H1 (cell line): ENCODE data around the gene LOXL4. TPM values are rescaled to one million over a fixed set of nuclear protein-coding genes. Genes with fewer than 3 reads are reported as not detected.

Experiments
- CTCF ChIA-PET: fragments of 300-600 bp; sonication (Branson Sonifier 250); formaldehyde crosslinking; loops from one replicate; lab custom pipeline; 2021; ENCODE audit not compliant: partially characterized antibody; lab: Charles Lee
- POLR2A ChIA-PET: fragments of 300-600 bp; sonication (Branson Sonifier 250); formaldehyde crosslinking; loops from one replicate; lab custom pipeline; 2021; ENCODE audit warnings: inconsistent platforms; ENCODE audit not compliant: partially characterized antibody; lab: Charles Lee
- DNase-seq, 2 experiments: peaks; one replicate each; pipeline versions ENCODE4 v3.0.0 to v3.0.0-alpha.2; 2010 to 2022; ENCODE audit warnings: low spot score in 2 of 2, low read depth in 1 of 2, mixed read lengths in 1 of 2
- FAIRE-seq: peaks from 2 replicates; lab custom pipeline; 2011; peaks lifted over from hg19 to GRCh38; lab: Jason Lieb, UNC
- H2AFZ ChIP-seq: 2 replicates; pipeline ENCODE4 v1.8.1; 2012; ENCODE audit warnings: low read length, inconsistent platforms
- H2AK5ac ChIP-seq: 2 replicates; pipeline ENCODE4 v1.6.1; 2013; ENCODE audit warnings: low read depth, low read length
- H2BK120ac ChIP-seq: replicated peaks from 2 replicates; pipeline ENCODE3; 2013; ENCODE audit warnings: low read depth, low read length, inconsistent platforms
- H2BK12ac ChIP-seq: 2 replicates; pipeline ENCODE4 v1.6.1; 2013; ENCODE audit warnings: low read depth, low read length
- H2BK15ac ChIP-seq: 2 replicates; pipeline ENCODE4 v1.6.1; 2013; ENCODE audit warnings: low read length
- H2BK20ac ChIP-seq: 2 replicates; pipeline ENCODE4 v1.6.1; 2013; ENCODE audit warnings: low read length
- H2BK5ac ChIP-seq: 2 replicates; pipeline ENCODE4 v1.6.1; 2013; ENCODE audit warnings: low read depth, low read length
- H3K14ac ChIP-seq: 2 replicates; pipeline ENCODE4 v1.6.1; 2013; ENCODE audit warnings: inconsistent platforms; ENCODE audit not compliant: insufficient read length
- H3K18ac ChIP-seq: 2 replicates; pipeline ENCODE4 v1.6.1; 2013; ENCODE audit warnings: low read length; ENCODE audit errors: extremely low read depth
- H3K23ac ChIP-seq: 2 replicates; pipeline ENCODE4 v1.6.1; 2013; ENCODE audit warnings: inconsistent platforms; ENCODE audit not compliant: insufficient read length
- H3K23me2 ChIP-seq: 2 replicates; pipeline ENCODE4 v1.6.1; 2013; ENCODE audit warnings: low read depth, low read length
- H3K27ac ChIP-seq: 2 replicates; pipeline ENCODE4 v1.6.1; 2011; ENCODE audit warnings: low read depth, low read length, inconsistent platforms
- H3K27me3 ChIP-seq, 4 experiments: replicated peaks in 1 of 4; 1 replicate in 1 of 4; 2 replicates in 3 of 4; pipeline versions ENCODE4 v1.6.1 to v1.8.1; 2011 to 2013; ENCODE audit warnings: low read length in 3 of 4, mild to moderate bottlenecking in 3 of 4, inconsistent platforms in 2 of 4, mixed read lengths in 2 of 4, moderate library complexity in 1 of 4; ENCODE audit not compliant: control insufficient read depth in 3 of 4, insufficient read depth in 3 of 4; ENCODE audit errors: extremely low read depth in 1 of 4
- H3K36me3 ChIP-seq, 4 experiments: 2 replicates each; pipeline versions ENCODE4 v1.6.1 to v1.8.1; 2011 to 2013; ENCODE audit warnings: mild to moderate bottlenecking in 4 of 4, low read length in 3 of 4, moderate library complexity in 2 of 4, control low read depth in 1 of 4, inconsistent platforms in 1 of 4; ENCODE audit not compliant: insufficient read depth in 4 of 4, control insufficient read depth in 2 of 4
- H3K4ac ChIP-seq: replicated peaks from 2 replicates; pipeline ENCODE3; 2013; ENCODE audit warnings: low read length, low read depth, mixed read lengths, inconsistent platforms; ENCODE audit not compliant: insufficient read length
- H3K4me1 ChIP-seq, 4 experiments: replicated peaks in 1 of 4; 1 replicate in 1 of 4; 2 replicates in 3 of 4; pipeline versions ENCODE4 v1.6.1 to v1.8.1; 2011 to 2013; ENCODE audit warnings: low read length in 3 of 4, inconsistent platforms in 2 of 4, mixed read lengths in 1 of 4; ENCODE audit not compliant: insufficient read depth in 4 of 4, control insufficient read depth in 3 of 4
- H3K4me2 ChIP-seq, 2 experiments: 2 replicates each; pipeline versions ENCODE4 v1.6.1 to v1.8.1; 2011 to 2013; ENCODE audit warnings: low read depth in 2 of 2, low read length in 2 of 2, control low read depth in 1 of 2, inconsistent platforms in 1 of 2, mild to moderate bottlenecking in 1 of 2; ENCODE audit not compliant: insufficient read depth in 1 of 2
- H3K4me3 ChIP-seq, 4 experiments: fragments of 200-600, 300-600 bp in 1 of 4; sonication (generic), shearing (Covaris generic), sonication (Bioruptor Twin) in 1 of 4; 2 replicates each; pipeline versions ENCODE4 v1.5.1 to v1.8.1; 2011 to 2016; ENCODE audit warnings: low read length in 4 of 4, low read depth in 3 of 4, control low read depth in 2 of 4, inconsistent platforms in 2 of 4, mild to moderate bottlenecking in 2 of 4, mixed read lengths in 1 of 4, moderate library complexity in 1 of 4; ENCODE audit not compliant: insufficient read depth in 2 of 4; ENCODE audit errors: extremely low read depth in 1 of 4
- H3K56ac ChIP-seq: replicated peaks from 2 replicates; pipeline ENCODE3; 2013; ENCODE audit warnings: low read depth, mild to moderate bottlenecking, mixed read lengths, low read length, inconsistent platforms; ENCODE audit not compliant: insufficient read length
- H3K79me1 ChIP-seq: 2 replicates; pipeline ENCODE4 v1.6.1; 2013; ENCODE audit warnings: low read depth, low read length, control low read depth
- H3K79me2 ChIP-seq, 2 experiments: 2 replicates each; pipeline versions ENCODE4 v1.6.1 to v1.8.1; 2012 to 2013; ENCODE audit warnings: low read length in 2 of 2, mild to moderate bottlenecking in 2 of 2, inconsistent platforms in 1 of 2; ENCODE audit not compliant: insufficient read depth in 2 of 2, control insufficient read depth in 1 of 2
- H3K9ac ChIP-seq, 4 experiments: replicated peaks in 1 of 4; 1 replicate in 1 of 4; 2 replicates in 3 of 4; pipeline versions ENCODE4 v1.6.1 to v1.8.1; 2011 to 2013; ENCODE audit warnings: low read depth in 3 of 4, low read length in 3 of 4, control low read depth in 2 of 4, mild to moderate bottlenecking in 2 of 4, moderate library complexity in 2 of 4, inconsistent platforms in 1 of 4; ENCODE audit errors: extremely low read depth in 1 of 4
- H3K9me3 ChIP-seq, 2 experiments: 2 replicates each; pipeline versions ENCODE4 v1.6.1 to v1.8.1; 2012 to 2013; ENCODE audit warnings: mild to moderate bottlenecking in 2 of 2, moderate library complexity in 2 of 2, control low read depth in 1 of 2, inconsistent platforms in 1 of 2, low read depth in 1 of 2, low read length in 1 of 2, mixed read lengths in 1 of 2; ENCODE audit not compliant: insufficient read depth in 2 of 2
- H4K20me1 ChIP-seq, 2 experiments: replicated peaks in 1 of 2; 2 replicates each; pipeline versions ENCODE3 to v1.8.1; 2011 to 2013; ENCODE audit warnings: inconsistent platforms in 2 of 2, low read length in 2 of 2, mild to moderate bottlenecking in 1 of 2; ENCODE audit not compliant: insufficient read depth in 2 of 2, control insufficient read depth in 1 of 2
- H4K5ac ChIP-seq: 2 replicates; pipeline ENCODE4 v1.6.1; 2013; ENCODE audit warnings: low read length, low read depth, mixed read lengths, inconsistent platforms; ENCODE audit not compliant: insufficient read length
- H4K8ac ChIP-seq: 2 replicates; pipeline ENCODE4 v1.8.0; 2013; ENCODE audit warnings: mild to moderate bottlenecking, moderate library complexity, low read length, inconsistent platforms; ENCODE audit not compliant: insufficient read depth; ENCODE audit errors: extremely low read depth
- H4K91ac ChIP-seq: replicated peaks from 2 replicates; pipeline ENCODE3; 2013; ENCODE audit warnings: low read length, mixed read lengths, inconsistent platforms; ENCODE audit not compliant: insufficient read length
- SIRT6 ChIP-seq: IDR thresholded peaks from one replicate; pipeline ENCODE4 v1.7.1; 2012; ENCODE audit warnings: low read length, inconsistent platforms
- WGBS, 2 experiments: shearing (Covaris generic) in 1 of 2; methylation state at CpG; one replicate each; pipeline versions ENCODE4 v1.1.6 to v1.1.7; 2013 to 2015; ENCODE audit warnings: low lambda C conversion rate in 2 of 2, mixed read lengths in 2 of 2, inconsistent platforms in 1 of 2, low coverage in 1 of 2, missing lambda C conversion rate in 1 of 2; ENCODE audit not compliant: insufficient replicate concordance in 2 of 2, insufficient coverage in 1 of 2, insufficient read length in 1 of 2; ENCODE audit errors: extremely low coverage in 1 of 2, missing lambda C conversion rate in 1 of 2; 5-methylcytosine and 5-hydroxymethylcytosine counted together
- polyA plus RNA-seq, 7 experiments: library from polyadenylated mRNA; depleted of rRNA in 3 of 7; stranded (reverse) in 5 of 7; unstranded in 2 of 7; fragments of >200 nt in 5 of 7; fragments of 200-250 nt in 2 of 7; gene quantifications; 1 replicate in 5 of 7; 2 replicates in 1 of 7; 4 replicates in 1 of 7; pipeline versions ENCODE4 v1.2.1 to v1.2.3, GENCODE V29; 2011 to 2013; ENCODE audit warnings: missing spikeins in 2 of 7, mixed read lengths in 2 of 7
- total RNA-seq: library from RNA; stranded (reverse); fragmentation: NEBNext Ultra II Directional; extraction: Animal tissue kit (Norgen Biotek cat#: 25700); gene quantifications from 2 replicates; pipeline ENCODE4 v1.2.1, GENCODE V29; 2021

LOXL4 gene
- total and polyA plus RNA-seq, 2 of the 8 experiments (the other 6 are each of a cell fraction or from before 2014, with no cell fraction given) = 0.13 to 0.27 TPM

- peaks cover 0 to 5% (median 3%) of the 10 kb centered on the region in 4 experiments; a peak in 4 of 7 replicates for H3K4me1 ChIP-seq
- no peak overlapping the region for H4K8ac ChIP-seq
- DNase-seq (no peak), FAIRE-seq (no peak)
- H3K18ac ChIP-seq = no peak overlapping the region
- no peaks in the 10 kb centered on the region for H3K79me2 ChIP-seq
- POLR2A ChIA-PET = no interaction called here
- H2BK20ac ChIP-seq = no peak overlapping the region
- no peak overlapping the region for H3K9ac ChIP-seq
- no peak overlapping the region for H4K5ac ChIP-seq
- no peaks in the 10 kb centered on the region for H3K79me1 ChIP-seq
- H3K23ac ChIP-seq = no peak overlapping the region
- no peak overlapping the region for H4K91ac ChIP-seq
- H2BK15ac ChIP-seq = no peak overlapping the region
- H3K27me3 ChIP-seq = no peaks in the 10 kb centered on the region
- H2BK120ac ChIP-seq = no peak overlapping the region
- H2BK5ac ChIP-seq = no peak overlapping the region
- H3K23me2 ChIP-seq = no peaks in the 10 kb centered on the region
- no peaks in the 10 kb centered on the region for H3K36me3 ChIP-seq
- TF ChIP-seq SIRT6 = no peak
- H3K56ac ChIP-seq = no peak overlapping the region
- no peak overlapping the region for H2BK12ac ChIP-seq
- H3K9me3 ChIP-seq = no peaks in the 10 kb centered on the region
- no peak overlapping the region for H3K4me3 ChIP-seq
- no peak overlapping the region for H2AFZ ChIP-seq
- no peak overlapping the region for H3K14ac ChIP-seq
- no peaks in the 10 kb centered on the region for H4K20me1 ChIP-seq
- no peak overlapping the region for H3K4me2 ChIP-seq
- WGBS, 2 experiments = 83% methylated on average over 2 of the region's 2 CpGs; no CpG with 5 or more reads in 1 of the 2 experiments
- no peak overlapping the region for H2AK5ac ChIP-seq
- no peak overlapping the region for H3K4ac ChIP-seq
- no peak overlapping the region for H3K27ac ChIP-seq
- CTCF ChIA-PET = interaction anchor here (1.0 to 5.4 kb wide), 7 partner anchors 8 to 43 kb away, joined by 3 to 34 read pairs (median 3); no protein-coding TSS in a partner anchor
These were observed 17.4 kb upstream of the LOXL4 start for GRCh38 chr10:98285416-98285815.
